CD14-positive monocyte (primary cell): ENCODE data around the gene RNF187. TPM values are rescaled to one million over a fixed set of nuclear protein-coding genes. Genes with fewer than 3 reads are reported as not detected.

ENCODE experiments used
- DNase-seq, 3 donors: peaks; one replicate each; pipeline ENCODE4 v3.0.0-alpha.2; 2011 to 2022
- H2AFZ ChIP-seq: 2 replicates; pipeline ENCODE4 v1.6.0; 2012; ENCODE audit warnings: mild to moderate bottlenecking, low read depth, low read length, inconsistent platforms; ENCODE audit not compliant: insufficient read depth, poor library complexity, severe bottlenecking
- H3K27ac ChIP-seq, 2 donors: 1 replicate in 1 of 2; 2 replicates in 1 of 2; pipeline ENCODE4 v1.5.1; 2012 to 2013; ENCODE audit warnings: low read length in 2 of 2, control low read depth in 1 of 2, inconsistent platforms in 1 of 2, low read depth in 1 of 2, mild to moderate bottlenecking in 1 of 2
- H3K27me3 ChIP-seq, 2 donors: one replicate each; pipeline versions ENCODE4 v1.6.0 to v1.6.1; 2011 to 2013; ENCODE audit warnings: low read length in 2 of 2; ENCODE audit not compliant: control insufficient read depth in 2 of 2, insufficient read depth in 2 of 2
- H3K36me3 ChIP-seq, 2 donors: replicated peaks in 1 of 2; 1 replicate in 1 of 2; 2 replicates in 1 of 2; pipeline versions ENCODE4 v1.5.1 to v1.6.1; 2012 to 2013; ENCODE audit warnings: low read length in 2 of 2, control low read depth in 1 of 2, inconsistent platforms in 1 of 2, mild to moderate bottlenecking in 1 of 2; ENCODE audit not compliant: insufficient read depth in 2 of 2, control insufficient read depth in 1 of 2
- H3K4me1 ChIP-seq, 2 donors: 1 replicate in 1 of 2; 2 replicates in 1 of 2; pipeline versions ENCODE4 v1.5.1 to v1.6.1; 2012 to 2013; ENCODE audit warnings: low read length in 2 of 2, control low read depth in 1 of 2, inconsistent platforms in 1 of 2, mild to moderate bottlenecking in 1 of 2, moderate library complexity in 1 of 2; ENCODE audit not compliant: insufficient read depth in 2 of 2, control insufficient read depth in 1 of 2
- H3K4me2 ChIP-seq: replicated peaks from 2 replicates; pipeline ENCODE3; 2012; ENCODE audit warnings: low read length, moderate library complexity, mild to moderate bottlenecking; ENCODE audit not compliant: poor library complexity, severe bottlenecking; ENCODE audit errors: extremely low read depth
- H3K4me3 ChIP-seq, 3 experiments: fragments of 200-600 bp in 1 of 3; sonication (generic) in 1 of 3; replicated peaks in 1 of 3; 1 replicate in 2 of 3; 2 replicates in 1 of 3; pipeline ENCODE4 v1.5.1; 2011 to 2013; ENCODE audit warnings: low read length in 3 of 3, mild to moderate bottlenecking in 3 of 3, control low read depth in 2 of 3, low read depth in 2 of 3, inconsistent platforms in 1 of 3, moderate library complexity in 1 of 3
- H3K79me2 ChIP-seq: 2 replicates; pipeline ENCODE4 v1.6.0; 2012; ENCODE audit warnings: mild to moderate bottlenecking, control low read depth, inconsistent platforms, low read length, moderate library complexity; ENCODE audit not compliant: insufficient read depth
- H3K9ac ChIP-seq: 2 replicates; pipeline ENCODE4 v1.6.0; 2017; ENCODE audit warnings: low read length, mild to moderate bottlenecking; ENCODE audit not compliant: insufficient read depth, poor library complexity, severe bottlenecking
- H3K9me3 ChIP-seq, 2 donors: replicated peaks in 1 of 2; 1 replicate in 1 of 2; 2 replicates in 1 of 2; pipeline versions ENCODE4 v1.5.1 to v1.6.1; 2012 to 2013; ENCODE audit warnings: low read length in 2 of 2, control low read depth in 1 of 2; ENCODE audit not compliant: control insufficient read depth in 1 of 2, insufficient read depth in 1 of 2
- H4K20me1 ChIP-seq: 2 replicates; pipeline ENCODE4 v1.6.0; 2012; ENCODE audit warnings: mild to moderate bottlenecking, low read length, control low read depth, moderate library complexity; ENCODE audit not compliant: insufficient read depth
- H3K27ac Mint-ChIP-seq, 7 donors: one replicate each; pipeline ENCODE4 v1.8.0; 2020; ENCODE audit warnings: mild to moderate bottlenecking in 7 of 7, mixed read lengths in 7 of 7, moderate library complexity in 6 of 7, inconsistent platforms in 2 of 7
- H3K27me3 Mint-ChIP-seq, 3 donors: one replicate each; pipeline ENCODE4 v1.8.0; 2021 to 2022; ENCODE audit warnings: low read depth in 3 of 3, mild to moderate bottlenecking in 3 of 3, mixed read lengths in 3 of 3, moderate library complexity in 3 of 3, inconsistent platforms in 1 of 3
- H3K36me3 Mint-ChIP-seq, 2 donors: one replicate each; pipeline ENCODE4 v1.8.0; 2020; ENCODE audit warnings: mixed read lengths in 2 of 2, inconsistent platforms in 1 of 2, mild to moderate bottlenecking in 1 of 2
- H3K4me1 Mint-ChIP-seq: one replicate; pipeline ENCODE4 v1.8.0; 2020; ENCODE audit warnings: mild to moderate bottlenecking, mixed read lengths
- H3K4me3 Mint-ChIP-seq, 2 donors: one replicate each; pipeline ENCODE4 v1.8.0; 2020; ENCODE audit warnings: mild to moderate bottlenecking in 2 of 2, mixed read lengths in 2 of 2, moderate library complexity in 1 of 2
- H3K9me3 Mint-ChIP-seq, 7 donors: one replicate each; pipeline ENCODE4 v1.8.0; 2020 to 2022; ENCODE audit warnings: mixed read lengths in 7 of 7, mild to moderate bottlenecking in 6 of 7, moderate library complexity in 6 of 7, inconsistent platforms in 2 of 7
- WGBS: methylation state at CpG from one replicate; pipeline ENCODE4 v1.1.5; 2013; ENCODE audit warnings: missing lambda C conversion rate; ENCODE audit not compliant: insufficient coverage; 5-methylcytosine and 5-hydroxymethylcytosine counted together
- intact Hi-C, 2 donors: fragments of 100-400 bp; cut with micrococcal nuclease; formaldehyde crosslinking; loops; one replicate each; pipeline versions ENCODE4 v1.15.0 to v1.15.1; 2023
- polyA plus RNA-seq, 3 donors: library from polyadenylated mRNA; depleted of rRNA in 1 of 3; unstranded in 2 of 3; stranded (reverse) in 1 of 3; fragments of 300-500 nt in 2 of 3; fragments of >200 nt in 1 of 3; fragmentation: Illumina TruSeq in 2 of 3; gene quantifications; 1 replicate in 2 of 3; 2 replicates in 1 of 3; pipeline ENCODE4 v1.2.3, GENCODE V29; 2012 to 2021
- TF ChIP-seq, protein P1 (sequence below): fragments of 200-600 bp; IDR thresholded peaks from one replicate; pipeline ENCODE4 v1.8.0; 2022; ENCODE audit warnings: antibody characterized with exemption, mild to moderate bottlenecking

RNF187 gene
- polyA plus RNA-seq, 3 donors = 5.9 to 27.6 (median 24.6) TPM

GRCh38 chr1:228496084-228496483 is 8.9 kb downstream of the RNF187 start:
- TF ChIP-seq, protein P1, sequence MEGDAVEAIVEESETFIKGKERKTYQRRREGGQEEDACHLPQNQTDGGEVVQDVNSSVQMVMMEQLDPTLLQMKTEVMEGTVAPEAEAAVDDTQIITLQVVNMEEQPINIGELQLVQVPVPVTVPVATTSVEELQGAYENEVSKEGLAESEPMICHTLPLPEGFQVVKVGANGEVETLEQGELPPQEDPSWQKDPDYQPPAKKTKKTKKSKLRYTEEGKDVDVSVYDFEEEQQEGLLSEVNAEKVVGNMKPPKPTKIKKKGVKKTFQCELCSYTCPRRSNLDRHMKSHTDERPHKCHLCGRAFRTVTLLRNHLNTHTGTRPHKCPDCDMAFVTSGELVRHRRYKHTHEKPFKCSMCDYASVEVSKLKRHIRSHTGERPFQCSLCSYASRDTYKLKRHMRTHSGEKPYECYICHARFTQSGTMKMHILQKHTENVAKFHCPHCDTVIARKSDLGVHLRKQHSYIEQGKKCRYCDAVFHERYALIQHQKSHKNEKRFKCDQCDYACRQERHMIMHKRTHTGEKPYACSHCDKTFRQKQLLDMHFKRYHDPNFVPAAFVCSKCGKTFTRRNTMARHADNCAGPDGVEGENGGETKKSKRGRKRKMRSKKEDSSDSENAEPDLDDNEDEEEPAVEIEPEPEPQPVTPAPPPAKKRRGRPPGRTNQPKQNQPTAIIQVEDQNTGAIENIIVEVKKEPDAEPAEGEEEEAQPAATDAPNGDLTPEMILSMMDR = no peak
- Mint-ChIP-seq H3K36me3 (peaks cover 43 to 63% of the 10 kb centered on the region in 2 donors), H3K4me1 (peaks cover 19% of the 10 kb centered on the region), H3K9me3 (peaks cover 0 to 1% (median 0%) of the 10 kb centered on the region in 7 donors), H3K27me3 (peaks cover 0 to 5% (median 1%) of the 10 kb centered on the region in 3 donors), H3K4me3 (no peak overlapping the region), H3K27ac (no peak overlapping the region)
- Histone ChIP-seq H3K27ac (no peak overlapping the region), H3K79me2 (no peaks in the 10 kb centered on the region), H2AFZ (no peak overlapping the region), H3K4me1 (peaks cover 14 to 16% of the 10 kb centered on the region in 2 donors), H3K4me2 (no peak overlapping the region), H3K9ac (no peak overlapping the region), H3K4me3 (no peak overlapping the region), H3K9me3 (no peaks in the 10 kb centered on the region), H3K36me3 (peaks cover 39 to 59% of the 10 kb centered on the region in 2 donors), H4K20me1 (peaks cover 21% of the 10 kb centered on the region), H3K27me3 (no peaks in the 10 kb centered on the region)
- no CpG with 5 or more reads among the region's 4 CpGs for WGBS
- intact Hi-C loops = no loop called here
- no peak for DNase-seq

GRCh38 chr1:228496494-228496893 is 9.3 kb downstream of the RNF187 start:
- intact Hi-C loops = no loop called here
- Histone ChIP-seq H2AFZ (no peak overlapping the region), H3K27me3 (no peaks in the 10 kb centered on the region), H3K9ac (no peak overlapping the region), H3K4me2 (no peak overlapping the region), H3K27ac (no peak overlapping the region), H3K79me2 (no peaks in the 10 kb centered on the region), H3K9me3 (no peaks in the 10 kb centered on the region), H3K36me3 (peaks cover 39 to 55% of the 10 kb centered on the region in 2 donors), H4K20me1 (peaks cover 21% of the 10 kb centered on the region), H3K4me3 (no peak overlapping the region), H3K4me1 (peaks cover 17 to 20% of the 10 kb centered on the region in 2 donors)
- no peak for DNase-seq
- H3K27ac Mint-ChIP-seq = no peak overlapping the region
- no CpG with 5 or more reads among the region's 3 CpGs for WGBS
- peaks cover 0 to 5% (median 1%) of the 10 kb centered on the region in 3 donors for H3K27me3 Mint-ChIP-seq
- no peak overlapping the region for H3K4me3 Mint-ChIP-seq
- peaks cover 43 to 60% of the 10 kb centered on the region in 2 donors for H3K36me3 Mint-ChIP-seq
- H3K9me3 Mint-ChIP-seq = peaks cover 0 to 1% (median 0%) of the 10 kb centered on the region in 7 donors
- H3K4me1 Mint-ChIP-seq = peaks cover 23% of the 10 kb centered on the region
- TF ChIP-seq, protein P1 = no peak
